Liver (tissue), 9 donors: Measurements from ENCODE around the gene ACE2. TPM values are rescaled to one million over a fixed set of nuclear protein-coding genes. Genes with fewer than 3 reads are reported as not detected.

Experiments used
- DNase-seq: peaks from one replicate; pipeline ENCODE4 v3.0.0-alpha.2; 2017; ENCODE audit warnings: low spot score
- H3K27ac ChIP-seq, 2 donors: one replicate each; pipeline ENCODE4 v1.7.0; 2013; ENCODE audit warnings: inconsistent platforms in 2 of 2, low read length in 2 of 2, control low read depth in 1 of 2, low read depth in 1 of 2, mild to moderate bottlenecking in 1 of 2
- H3K27me3 ChIP-seq, 4 donors: one replicate each; pipeline versions ENCODE4 v1.6.1 to v1.7.0; 2013; ENCODE audit warnings: low read length in 3 of 4, inconsistent platforms in 1 of 4, mild to moderate bottlenecking in 1 of 4, moderate library complexity in 1 of 4; ENCODE audit not compliant: control insufficient read depth in 4 of 4, insufficient read depth in 4 of 4
- H3K36me3 ChIP-seq, 4 donors: one replicate each; pipeline versions ENCODE4 v1.6.1 to v1.7.0; 2013; ENCODE audit warnings: low read length in 3 of 4, mild to moderate bottlenecking in 3 of 4, low read depth in 1 of 4, moderate library complexity in 1 of 4; ENCODE audit not compliant: control insufficient read depth in 4 of 4, insufficient read depth in 3 of 4
- H3K4me1 ChIP-seq, 4 donors: one replicate each; pipeline versions ENCODE4 v1.6.1 to v1.7.0; 2013; ENCODE audit warnings: low read length in 3 of 4, mild to moderate bottlenecking in 3 of 4, moderate library complexity in 1 of 4; ENCODE audit not compliant: control insufficient read depth in 4 of 4, insufficient read depth in 4 of 4
- H3K4me3 ChIP-seq, 3 donors: one replicate each; pipeline versions ENCODE4 v1.6.1 to v1.7.0; 2013; ENCODE audit warnings: low read length in 3 of 3, control low read depth in 1 of 3, low read depth in 1 of 3, mild to moderate bottlenecking in 1 of 3
- H3K9ac ChIP-seq, 2 donors: one replicate each; pipeline ENCODE4 v1.7.0; 2013; ENCODE audit warnings: low read length in 2 of 2, mild to moderate bottlenecking in 2 of 2, moderate library complexity in 2 of 2, control low read depth in 1 of 2, low read depth in 1 of 2
- H3K9me3 ChIP-seq, 4 donors: one replicate each; pipeline versions ENCODE4 v1.6.1 to v1.7.0; 2013; ENCODE audit warnings: low read length in 3 of 4; ENCODE audit not compliant: control insufficient read depth in 4 of 4
- FOXA2 ChIP-seq: IDR thresholded peaks from 2 replicates; pipeline ENCODE4 v1.6.1; 2016; ENCODE audit warnings: antibody characterized with exemption
- GABPA ChIP-seq, 2 donors: IDR thresholded peaks in 1 of 2; conservative IDR thresholded peaks in 1 of 2; 2 replicates each; pipeline ENCODE4 v1.6.1; 2016; ENCODE audit warnings: antibody characterized with exemption in 2 of 2, mild to moderate bottlenecking in 1 of 2, moderate library complexity in 1 of 2
- HNF4A ChIP-seq, 2 donors: conservative IDR thresholded peaks; 2 replicates each; pipeline ENCODE4 v1.6.1; 2016; ENCODE audit warnings: antibody characterized with exemption in 2 of 2, mild to moderate bottlenecking in 2 of 2
- HNF4G ChIP-seq: IDR thresholded peaks from 2 replicates; pipeline ENCODE4 v1.6.1; 2016; ENCODE audit warnings: antibody characterized with exemption
- JUND ChIP-seq, 2 donors: IDR thresholded peaks; 2 replicates each; pipeline ENCODE4 v1.6.1; 2016; ENCODE audit warnings: antibody characterized with exemption in 2 of 2
- NR2F2 ChIP-seq: IDR thresholded peaks from 2 replicates; pipeline ENCODE4 v1.6.1; 2016; ENCODE audit warnings: antibody characterized with exemption
- RAD21 ChIP-seq, 2 donors: IDR thresholded peaks; 2 replicates each; pipeline ENCODE4 v1.6.1; 2016; ENCODE audit warnings: antibody characterized with exemption in 2 of 2, mild to moderate bottlenecking in 2 of 2
- RXRA ChIP-seq, 2 donors: IDR thresholded peaks; 2 replicates each; pipeline ENCODE4 v1.6.1; 2017 to 2018; ENCODE audit warnings: antibody characterized with exemption in 2 of 2, mild to moderate bottlenecking in 1 of 2
- SP1 ChIP-seq: IDR thresholded peaks from 2 replicates; pipeline ENCODE4 v1.6.1; 2018; ENCODE audit warnings: antibody characterized with exemption, mild to moderate bottlenecking
- TAF1 ChIP-seq: conservative IDR thresholded peaks from 2 replicates; pipeline ENCODE4 v1.6.1; 2016; ENCODE audit warnings: antibody characterized with exemption, mild to moderate bottlenecking
- YY1 ChIP-seq: IDR thresholded peaks from 2 replicates; pipeline ENCODE4 v1.6.1; 2016; ENCODE audit warnings: antibody characterized with exemption, mild to moderate bottlenecking
- WGBS: extraction: QIAGEN DNeasy Blood & Tissue Kit; methylation state at CpG from one replicate; pipeline ENCODE4 v1.1.7; 2013; 5-methylcytosine and 5-hydroxymethylcytosine counted together
- polyA plus RNA-seq, 2 donors: library from polyadenylated mRNA; stranded (reverse) in 1 of 2; unstranded in 1 of 2; fragments of 200-250 nt in 1 of 2; fragments of >200 nt in 1 of 2; fragmentation: Nextera tagmentation in 1 of 2; extraction: Ambion mirVana in 1 of 2; gene quantifications; one replicate each; pipeline versions ENCODE4 v1.2.1 to v1.2.3, GENCODE V29; 2013 to 2015
- total RNA-seq, 2 donors: library from RNA; depleted of rRNA; stranded (reverse); fragments of >200 nt; gene quantifications; one replicate each; pipeline ENCODE4 v1.2.3, GENCODE V29; 2014
- TF ChIP-seq, protein P1 (sequence below): IDR thresholded peaks from 2 replicates; pipeline ENCODE4 v1.6.1; 2016; ENCODE audit warnings: antibody characterized with exemption
- TF ChIP-seq, protein P2 (sequence below): IDR thresholded peaks from 2 replicates; pipeline ENCODE4 v1.6.1; 2016; ENCODE audit warnings: antibody characterized with exemption
- TF ChIP-seq, protein P3 (sequence below): IDR thresholded peaks from 2 replicates; pipeline ENCODE4 v1.6.1; 2016; ENCODE audit warnings: antibody characterized with exemption
- TF ChIP-seq, protein P4 (sequence below): IDR thresholded peaks from 2 replicates; pipeline ENCODE4 v1.6.1; 2016; ENCODE audit warnings: antibody characterized with exemption, mild to moderate bottlenecking
- TF ChIP-seq, protein P5 (sequence below): fragments of 150-350 bp; IDR thresholded peaks from 2 replicates; pipeline ENCODE4 v1.5.1; 2017; ENCODE audit warnings: improper control_type of control experiment, low read depth, low read length; ENCODE audit not compliant: missing input control
- donor health status: healthy.
- donor health status: healthy.
- donor health status: healthy.
- donor health status: healthy.
- donor health status: healthy.

The ACE2 gene
- total and polyA plus RNA-seq, 4 donors = 0.33 to 4.1 (median 0.56) TPM

DNA sequence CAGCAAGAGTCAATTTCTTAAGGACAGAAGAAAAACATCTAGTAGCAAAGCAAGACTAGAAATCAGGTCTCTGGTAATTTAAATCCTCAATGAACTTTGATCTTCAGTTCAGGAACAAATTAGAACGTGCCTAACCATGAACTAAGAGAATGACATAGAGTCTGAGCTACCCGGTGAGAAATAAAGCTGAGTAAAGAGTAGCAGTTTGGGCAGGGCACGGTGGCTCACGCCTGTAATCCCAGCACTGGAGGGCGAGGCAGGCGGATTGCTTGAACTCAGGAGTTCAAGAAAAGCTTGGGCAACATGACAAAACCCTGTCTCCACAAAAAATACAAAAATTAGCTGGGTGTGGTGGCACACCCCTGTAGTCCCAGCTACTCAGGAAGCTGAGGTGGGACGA lies 37.7 kb downstream of the ACE2 start (continued):
- TF ChIP-seq HNF4A (conservative IDR thresholded peaks at IDR 0.05) (no peak), GABPA (IDR thresholded peaks at IDR 0.05 in 1 of 2, conservative IDR thresholded peaks at IDR 0.05 in 1 of 2) (no peak), NR2F2 (no peak), RXRA (IDR thresholded peaks at IDR 0.05) (no peak), YY1 (no peak)
- TF ChIP-seq, protein P1, sequence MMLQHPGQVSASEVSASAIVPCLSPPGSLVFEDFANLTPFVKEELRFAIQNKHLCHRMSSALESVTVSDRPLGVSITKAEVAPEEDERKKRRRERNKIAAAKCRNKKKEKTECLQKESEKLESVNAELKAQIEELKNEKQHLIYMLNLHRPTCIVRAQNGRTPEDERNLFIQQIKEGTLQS = no peak

DNA sequence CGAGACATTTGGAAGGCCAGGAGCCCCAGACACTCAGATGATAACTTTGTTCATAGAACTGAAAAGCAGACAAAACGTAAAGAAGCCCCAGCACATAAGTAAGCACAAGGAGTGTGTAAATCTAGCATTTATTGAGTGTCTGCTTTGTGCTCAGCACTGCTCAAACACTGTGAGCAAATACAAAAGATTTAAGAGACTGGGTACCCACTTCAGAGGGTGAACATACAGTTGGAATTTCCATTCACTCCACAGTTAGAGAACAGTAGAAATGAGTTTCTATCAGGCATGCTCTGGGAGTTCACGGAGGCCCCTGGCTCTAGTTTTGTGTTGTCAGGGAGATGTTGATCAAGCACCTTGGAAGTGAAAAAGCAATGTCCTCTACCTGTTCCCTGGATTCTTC lies 39.8 kb downstream of the ACE2 start:
- DNase-seq = no peak
- WGBS = 91% methylated on average over 3 of the region's 3 CpGs
- Histone ChIP-seq H3K4me3 (no peak overlapping the region), H3K9ac (no peak overlapping the region), H3K9me3 (no peaks in the 10 kb centered on the region), H3K36me3 (peaks cover 0 to 2% (median 0%) of the 10 kb centered on the region in 4 donors), H3K27ac (no peak overlapping the region), H3K4me1 (no peaks in the 10 kb centered on the region), H3K27me3 (peaks cover 0 to 4% (median 0%) of the 10 kb centered on the region in 4 donors)
- TF ChIP-seq, protein P2, sequence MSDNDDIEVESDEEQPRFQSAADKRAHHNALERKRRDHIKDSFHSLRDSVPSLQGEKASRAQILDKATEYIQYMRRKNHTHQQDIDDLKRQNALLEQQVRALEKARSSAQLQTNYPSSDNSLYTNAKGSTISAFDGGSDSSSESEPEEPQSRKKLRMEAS = no peak
- TF ChIP-seq JUND (IDR thresholded peaks at IDR 0.05) = no peak
- TF ChIP-seq, protein P3, sequence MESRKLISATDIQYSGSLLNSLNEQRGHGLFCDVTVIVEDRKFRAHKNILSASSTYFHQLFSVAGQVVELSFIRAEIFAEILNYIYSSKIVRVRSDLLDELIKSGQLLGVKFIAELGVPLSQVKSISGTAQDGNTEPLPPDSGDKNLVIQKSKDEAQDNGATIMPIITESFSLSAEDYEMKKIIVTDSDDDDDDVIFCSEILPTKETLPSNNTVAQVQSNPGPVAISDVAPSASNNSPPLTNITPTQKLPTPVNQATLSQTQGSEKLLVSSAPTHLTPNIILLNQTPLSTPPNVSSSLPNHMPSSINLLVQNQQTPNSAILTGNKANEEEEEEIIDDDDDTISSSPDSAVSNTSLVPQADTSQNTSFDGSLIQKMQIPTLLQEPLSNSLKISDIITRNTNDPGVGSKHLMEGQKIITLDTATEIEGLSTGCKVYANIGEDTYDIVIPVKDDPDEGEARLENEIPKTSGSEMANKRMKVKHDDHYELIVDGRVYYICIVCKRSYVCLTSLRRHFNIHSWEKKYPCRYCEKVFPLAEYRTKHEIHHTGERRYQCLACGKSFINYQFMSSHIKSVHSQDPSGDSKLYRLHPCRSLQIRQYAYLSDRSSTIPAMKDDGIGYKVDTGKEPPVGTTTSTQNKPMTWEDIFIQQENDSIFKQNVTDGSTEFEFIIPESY = no peak
- TF ChIP-seq RAD21 (IDR thresholded peaks at IDR 0.05) = no peak
- TF ChIP-seq TAF1 = no peak
- no peak for TF ChIP-seq HNF4G
- no peak for TF ChIP-seq SP1
- no peak for TF ChIP-seq GABPA (IDR thresholded peaks at IDR 0.05 in 1 of 2, conservative IDR thresholded peaks at IDR 0.05 in 1 of 2)
- TF ChIP-seq HNF4A (conservative IDR thresholded peaks at IDR 0.05) = no peak
- TF ChIP-seq NR2F2 = no peak
- no peak for TF ChIP-seq FOXA2
- TF ChIP-seq, protein P4, sequence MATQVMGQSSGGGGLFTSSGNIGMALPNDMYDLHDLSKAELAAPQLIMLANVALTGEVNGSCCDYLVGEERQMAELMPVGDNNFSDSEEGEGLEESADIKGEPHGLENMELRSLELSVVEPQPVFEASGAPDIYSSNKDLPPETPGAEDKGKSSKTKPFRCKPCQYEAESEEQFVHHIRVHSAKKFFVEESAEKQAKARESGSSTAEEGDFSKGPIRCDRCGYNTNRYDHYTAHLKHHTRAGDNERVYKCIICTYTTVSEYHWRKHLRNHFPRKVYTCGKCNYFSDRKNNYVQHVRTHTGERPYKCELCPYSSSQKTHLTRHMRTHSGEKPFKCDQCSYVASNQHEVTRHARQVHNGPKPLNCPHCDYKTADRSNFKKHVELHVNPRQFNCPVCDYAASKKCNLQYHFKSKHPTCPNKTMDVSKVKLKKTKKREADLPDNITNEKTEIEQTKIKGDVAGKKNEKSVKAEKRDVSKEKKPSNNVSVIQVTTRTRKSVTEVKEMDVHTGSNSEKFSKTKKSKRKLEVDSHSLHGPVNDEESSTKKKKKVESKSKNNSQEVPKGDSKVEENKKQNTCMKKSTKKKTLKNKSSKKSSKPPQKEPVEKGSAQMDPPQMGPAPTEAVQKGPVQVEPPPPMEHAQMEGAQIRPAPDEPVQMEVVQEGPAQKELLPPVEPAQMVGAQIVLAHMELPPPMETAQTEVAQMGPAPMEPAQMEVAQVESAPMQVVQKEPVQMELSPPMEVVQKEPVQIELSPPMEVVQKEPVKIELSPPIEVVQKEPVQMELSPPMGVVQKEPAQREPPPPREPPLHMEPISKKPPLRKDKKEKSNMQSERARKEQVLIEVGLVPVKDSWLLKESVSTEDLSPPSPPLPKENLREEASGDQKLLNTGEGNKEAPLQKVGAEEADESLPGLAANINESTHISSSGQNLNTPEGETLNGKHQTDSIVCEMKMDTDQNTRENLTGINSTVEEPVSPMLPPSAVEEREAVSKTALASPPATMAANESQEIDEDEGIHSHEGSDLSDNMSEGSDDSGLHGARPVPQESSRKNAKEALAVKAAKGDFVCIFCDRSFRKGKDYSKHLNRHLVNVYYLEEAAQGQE = no peak
- TF ChIP-seq, protein P1 = no peak

DNA sequence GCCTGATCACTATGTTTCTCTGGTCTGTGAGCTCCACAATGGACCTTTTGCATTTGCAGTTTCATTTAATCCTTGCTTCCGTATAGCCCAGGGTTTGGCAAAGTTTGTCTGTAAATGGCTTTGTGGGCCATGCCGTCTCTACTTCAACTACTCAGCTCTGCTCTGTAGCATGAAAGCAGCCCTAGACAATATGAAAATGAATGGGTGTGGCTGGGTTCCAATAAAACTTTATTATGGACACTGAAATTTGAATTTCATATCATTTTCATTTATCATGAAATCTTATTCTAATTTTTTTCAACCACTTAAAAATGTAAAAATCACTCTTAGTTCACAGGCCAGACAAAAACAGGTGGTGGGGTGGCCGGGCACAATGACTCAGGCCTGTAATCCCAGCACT lies 41.5 kb downstream of the ACE2 start:
- Histone ChIP-seq H3K4me3 (no peak overlapping the region), H3K9me3 (no peaks in the 10 kb centered on the region), H3K27me3 (peaks cover 0 to 4% (median 0%) of the 10 kb centered on the region in 4 donors), H3K9ac (no peak overlapping the region), H3K4me1 (no peaks in the 10 kb centered on the region), H3K36me3 (peaks cover 0 to 2% (median 0%) of the 10 kb centered on the region in 4 donors), H3K27ac (no peak overlapping the region)
- whole genome bisulfite sequencing = 96% methylated on average over 3 of the region's 3 CpGs
- DNase-seq = no peak
- TF ChIP-seq, protein P5, sequence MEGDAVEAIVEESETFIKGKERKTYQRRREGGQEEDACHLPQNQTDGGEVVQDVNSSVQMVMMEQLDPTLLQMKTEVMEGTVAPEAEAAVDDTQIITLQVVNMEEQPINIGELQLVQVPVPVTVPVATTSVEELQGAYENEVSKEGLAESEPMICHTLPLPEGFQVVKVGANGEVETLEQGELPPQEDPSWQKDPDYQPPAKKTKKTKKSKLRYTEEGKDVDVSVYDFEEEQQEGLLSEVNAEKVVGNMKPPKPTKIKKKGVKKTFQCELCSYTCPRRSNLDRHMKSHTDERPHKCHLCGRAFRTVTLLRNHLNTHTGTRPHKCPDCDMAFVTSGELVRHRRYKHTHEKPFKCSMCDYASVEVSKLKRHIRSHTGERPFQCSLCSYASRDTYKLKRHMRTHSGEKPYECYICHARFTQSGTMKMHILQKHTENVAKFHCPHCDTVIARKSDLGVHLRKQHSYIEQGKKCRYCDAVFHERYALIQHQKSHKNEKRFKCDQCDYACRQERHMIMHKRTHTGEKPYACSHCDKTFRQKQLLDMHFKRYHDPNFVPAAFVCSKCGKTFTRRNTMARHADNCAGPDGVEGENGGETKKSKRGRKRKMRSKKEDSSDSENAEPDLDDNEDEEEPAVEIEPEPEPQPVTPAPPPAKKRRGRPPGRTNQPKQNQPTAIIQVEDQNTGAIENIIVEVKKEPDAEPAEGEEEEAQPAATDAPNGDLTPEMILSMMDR = no peak
- TF ChIP-seq, protein P3 = no peak
- no peak for TF ChIP-seq FOXA2
- no peak for TF ChIP-seq TAF1
- TF ChIP-seq NR2F2 = no peak
- no peak for TF ChIP-seq GABPA (IDR thresholded peaks at IDR 0.05 in 1 of 2, conservative IDR thresholded peaks at IDR 0.05 in 1 of 2)
- TF ChIP-seq, protein P2 = no peak
- no peak for TF ChIP-seq HNF4G
- TF ChIP-seq, protein P1 = no peak
